Measurements from ENCODE around the gene RAB40C. TPM values are rescaled to one million over a fixed set of nuclear protein-coding genes. Genes with fewer than 3 reads are reported as not detected.

Gene RAB40C
- polyA plus RNA-seq, 1 donor = 27.1 TPM

- Histone ChIP-seq H3K27ac (ENCODE audit: low read length) (no peak overlapping the region), H3K9me3 (ENCODE audit: control insufficient read depth, low read depth, low read length) (peaks cover 19% of the 10 kb centered on the region), H3K4me3 (ENCODE audit: low read length) (no peak overlapping the region), H3K27me3 (ENCODE audit: control insufficient read depth, insufficient read depth, low read length) (no peaks in the 10 kb centered on the region), H3K36me3 (ENCODE audit: control insufficient read depth, insufficient read depth, low read length) (peaks cover 46% of the 10 kb centered on the region), H3K4me1 (ENCODE audit: control insufficient read depth, insufficient read depth, low read length) (no peaks in the 10 kb centered on the region)
- WGBS (ENCODE audit: insufficient coverage, low lambda C conversion rate) = no CpG with 5 or more reads among the region's 35 CpGs
- no peak for DNase-seq
Observed at GRCh38 chr16:552171-552570, 37.7 kb upstream of the RAB40C start.

GRCh38 chr16:553601-554296, 36.1 kb upstream of the RAB40C start:
- Histone ChIP-seq H3K4me1 (ENCODE audit: control insufficient read depth, insufficient read depth, low read length) (no peaks in the 10 kb centered on the region), H3K4me3 (ENCODE audit: low read length) (no peak overlapping the region), H3K27me3 (ENCODE audit: control insufficient read depth, insufficient read depth, low read length) (peaks cover 10% of the 10 kb centered on the region), H3K9me3 (ENCODE audit: control insufficient read depth, low read depth, low read length) (peaks cover 15% of the 10 kb centered on the region), H3K36me3 (ENCODE audit: control insufficient read depth, insufficient read depth, low read length) (peaks cover 39% of the 10 kb centered on the region), H3K27ac (ENCODE audit: low read length) (no peak overlapping the region)
- no CpG with 5 or more reads among the region's 33 CpGs for WGBS (ENCODE audit: insufficient coverage, low lambda C conversion rate)
- DNase-seq = no peak

DNA sequence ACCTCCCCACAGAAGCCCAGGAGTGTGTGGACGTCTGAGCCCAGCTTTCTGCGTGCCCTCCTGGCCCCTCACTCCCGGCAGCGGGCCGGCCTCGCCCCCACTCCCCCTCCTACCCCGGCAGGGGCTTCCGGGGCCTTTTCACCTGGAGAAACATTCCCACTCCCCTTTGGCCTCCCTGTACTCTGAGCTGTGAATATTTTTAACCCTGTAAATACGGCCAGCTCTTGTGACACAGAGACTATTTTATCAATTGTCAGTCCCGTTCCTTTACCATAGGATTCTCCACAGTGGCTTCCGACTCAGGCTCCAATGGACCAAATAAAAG, 35.6 kb upstream of the RAB40C start:
- WGBS (ENCODE audit: insufficient coverage, low lambda C conversion rate) = no CpG with 5 or more reads among the region's 11 CpGs
- peaks cover 4% of the 10 kb centered on the region for H3K4me1 ChIP-seq (ENCODE audit: control insufficient read depth, insufficient read depth, low read length)
- DNase-seq = no peak
- H3K27me3 ChIP-seq (ENCODE audit: control insufficient read depth, insufficient read depth, low read length) = peaks cover 15% of the 10 kb centered on the region
- no peak overlapping the region for H3K4me3 ChIP-seq (ENCODE audit: low read length)
- H3K36me3 ChIP-seq (ENCODE audit: control insufficient read depth, insufficient read depth, low read length) = peaks cover 36% of the 10 kb centered on the region
- peaks cover 14% of the 10 kb centered on the region for H3K9me3 ChIP-seq (ENCODE audit: control insufficient read depth, low read depth, low read length)
- no peak overlapping the region for H3K27ac ChIP-seq (ENCODE audit: low read length)

GRCh38 chr16:554640-555365, 35.1 kb upstream of the RAB40C start:
- H3K27ac ChIP-seq (ENCODE audit: low read length) = no peak overlapping the region
- H3K4me1 ChIP-seq (ENCODE audit: control insufficient read depth, insufficient read depth, low read length) = peaks cover 7% of the 10 kb centered on the region
- peaks cover 21% of the 10 kb centered on the region for H3K27me3 ChIP-seq (ENCODE audit: control insufficient read depth, insufficient read depth, low read length)
- no peak for DNase-seq
- peaks cover 31% of the 10 kb centered on the region for H3K36me3 ChIP-seq (ENCODE audit: control insufficient read depth, insufficient read depth, low read length)
- WGBS (ENCODE audit: insufficient coverage, low lambda C conversion rate) = no CpG with 5 or more reads among the region's 54 CpGs
- no peak overlapping the region for H3K4me3 ChIP-seq (ENCODE audit: low read length)
- peaks cover 9% of the 10 kb centered on the region for H3K9me3 ChIP-seq (ENCODE audit: control insufficient read depth, low read depth, low read length)

GRCh38 chr16:555528-556473, 34.1 kb upstream of the RAB40C start:
- no peak overlapping the region for H3K4me3 ChIP-seq (ENCODE audit: low read length)
- H3K4me1 ChIP-seq (ENCODE audit: control insufficient read depth, insufficient read depth, low read length) = peaks cover 7% of the 10 kb centered on the region
- no peak overlapping the region for H3K27ac ChIP-seq (ENCODE audit: low read length)
- peaks cover 8% of the 10 kb centered on the region for H3K9me3 ChIP-seq (ENCODE audit: control insufficient read depth, low read depth, low read length)
- peaks cover 21% of the 10 kb centered on the region for H3K36me3 ChIP-seq (ENCODE audit: control insufficient read depth, insufficient read depth, low read length)
- DNase-seq = no peak
- H3K27me3 ChIP-seq (ENCODE audit: control insufficient read depth, insufficient read depth, low read length) = peaks cover 23% of the 10 kb centered on the region
- no CpG with 5 or more reads among the region's 32 CpGs for WGBS (ENCODE audit: insufficient coverage, low lambda C conversion rate)

GRCh38 chr16:556474-557173, 33.2 kb upstream of the RAB40C start:
- Histone ChIP-seq H3K9me3 (ENCODE audit: control insufficient read depth, low read depth, low read length) (peaks cover 14% of the 10 kb centered on the region), H3K27ac (ENCODE audit: low read length) (no peak overlapping the region), H3K4me3 (ENCODE audit: low read length) (no peak overlapping the region), H3K4me1 (ENCODE audit: control insufficient read depth, insufficient read depth, low read length) (peaks cover 7% of the 10 kb centered on the region), H3K27me3 (ENCODE audit: control insufficient read depth, insufficient read depth, low read length) (peaks cover 31% of the 10 kb centered on the region), H3K36me3 (ENCODE audit: control insufficient read depth, insufficient read depth, low read length) (peaks cover 15% of the 10 kb centered on the region)
- no peak for DNase-seq
- WGBS (ENCODE audit: insufficient coverage, low lambda C conversion rate) = no CpG with 5 or more reads among the region's 32 CpGs

DNA sequence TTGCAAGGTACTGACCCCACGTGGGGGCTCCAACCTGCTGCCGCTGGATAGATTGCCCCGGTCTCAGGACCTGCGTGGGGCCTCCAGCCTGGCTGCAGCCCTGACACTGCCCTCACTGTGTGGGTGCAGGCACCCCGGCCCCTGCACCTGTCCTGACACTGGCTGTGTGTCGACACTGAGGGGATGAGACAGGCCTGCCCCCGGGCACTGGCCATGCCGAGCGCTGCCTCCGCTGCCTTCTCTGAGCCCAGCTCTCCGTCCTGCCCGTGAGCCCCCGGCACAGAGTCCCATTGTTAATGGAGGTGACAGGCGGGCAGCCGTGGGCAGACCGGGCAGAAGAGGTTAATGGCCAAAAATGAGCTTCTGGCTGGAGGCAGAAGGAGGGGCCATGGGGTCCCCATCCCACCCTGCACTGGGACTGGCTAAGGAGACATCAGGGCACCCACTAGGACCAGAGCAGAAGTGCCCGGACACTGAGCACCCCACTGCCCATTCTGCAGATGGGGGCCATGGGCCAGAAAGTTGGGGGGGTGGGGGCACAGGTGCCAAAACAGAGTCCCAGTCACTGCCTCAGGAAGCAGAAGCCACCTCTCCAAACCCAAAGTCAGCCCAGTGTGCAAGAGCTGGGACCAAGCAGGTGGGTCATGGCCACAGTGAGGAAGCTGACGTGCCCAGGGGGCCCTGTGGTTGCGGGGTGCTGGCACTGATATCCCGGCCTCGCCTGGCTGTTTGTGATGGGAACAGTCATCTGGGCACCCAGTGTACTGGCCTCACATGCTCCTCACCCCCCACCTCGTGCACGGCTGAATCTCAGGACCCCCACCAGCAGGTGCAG, 32.2 kb upstream of the RAB40C start:
- H3K27ac ChIP-seq (ENCODE audit: low read length) = no peak overlapping the region
- peaks cover 42% of the 10 kb centered on the region for H3K27me3 ChIP-seq (ENCODE audit: control insufficient read depth, insufficient read depth, low read length)
- no peak for DNase-seq

DNA sequence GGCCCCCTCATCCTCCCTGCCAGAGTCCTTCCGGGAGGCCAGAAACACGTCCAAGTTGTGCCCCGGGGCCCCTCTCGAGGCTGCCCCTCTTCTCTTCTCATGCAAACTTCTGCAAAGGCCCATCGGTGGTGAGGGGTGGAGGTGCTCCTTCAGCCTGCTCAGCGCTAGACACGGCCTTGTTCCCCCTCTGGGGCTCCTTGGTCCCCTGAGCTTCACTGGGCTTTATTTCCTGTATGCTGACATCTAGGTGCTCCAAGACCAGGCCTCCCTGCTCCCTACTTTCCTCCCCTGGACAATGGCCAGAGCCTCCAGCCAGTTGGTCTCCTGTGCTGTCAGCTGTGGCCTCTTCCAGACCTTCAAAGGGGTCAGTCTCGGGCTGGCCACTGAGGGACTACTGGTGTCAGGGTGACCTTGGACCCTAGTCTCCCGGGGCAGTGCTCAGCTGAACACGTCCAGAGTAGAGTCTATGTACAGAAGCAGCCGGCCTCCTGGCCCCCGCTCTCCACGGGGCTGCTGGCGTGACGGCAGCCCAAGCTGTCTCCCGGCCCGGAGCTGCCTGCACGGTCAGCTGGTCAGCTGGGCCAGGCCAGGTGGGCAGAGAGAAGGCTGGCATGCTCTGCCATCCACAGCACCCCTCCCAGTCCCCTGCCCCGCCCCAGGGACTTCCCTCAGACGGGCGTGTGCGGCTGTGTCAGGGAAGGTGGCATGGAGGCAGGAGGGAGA, 31.4 kb upstream of the RAB40C start:
- H3K36me3 ChIP-seq (ENCODE audit: control insufficient read depth, insufficient read depth, low read length) = peaks cover 4% of the 10 kb centered on the region
- no peak for DNase-seq
- no CpG with 5 or more reads among the region's 22 CpGs for WGBS (ENCODE audit: insufficient coverage, low lambda C conversion rate)
- no peak overlapping the region for H3K27ac ChIP-seq (ENCODE audit: low read length)
- H3K9me3 ChIP-seq (ENCODE audit: control insufficient read depth, low read depth, low read length) = peaks cover 14% of the 10 kb centered on the region
- H3K4me3 ChIP-seq (ENCODE audit: low read length) = no peak overlapping the region
- peaks cover 7% of the 10 kb centered on the region for H3K4me1 ChIP-seq (ENCODE audit: control insufficient read depth, insufficient read depth, low read length)
- peaks cover 46% of the 10 kb centered on the region for H3K27me3 ChIP-seq (ENCODE audit: control insufficient read depth, insufficient read depth, low read length)

More for the DNA sequence above, 32.2 kb upstream of the RAB40C start:
- Histone ChIP-seq H3K9me3 (ENCODE audit: control insufficient read depth, low read depth, low read length) (peaks cover 14% of the 10 kb centered on the region), H3K4me1 (ENCODE audit: control insufficient read depth, insufficient read depth, low read length) (peaks cover 7% of the 10 kb centered on the region), H3K4me3 (ENCODE audit: low read length) (no peak overlapping the region), H3K36me3 (ENCODE audit: control insufficient read depth, insufficient read depth, low read length) (peaks cover 6% of the 10 kb centered on the region)
- WGBS (ENCODE audit: insufficient coverage, low lambda C conversion rate) = no CpG with 5 or more reads among the region's 23 CpGs

GRCh38 chr16:559021-559380, 30.9 kb upstream of the RAB40C start:
- Histone ChIP-seq H3K27ac (ENCODE audit: low read length) (no peak overlapping the region), H3K27me3 (ENCODE audit: control insufficient read depth, insufficient read depth, low read length) (peaks cover 46% of the 10 kb centered on the region), H3K9me3 (ENCODE audit: control insufficient read depth, low read depth, low read length) (peaks cover 14% of the 10 kb centered on the region), H3K4me3 (ENCODE audit: low read length) (no peak overlapping the region), H3K4me1 (ENCODE audit: control insufficient read depth, insufficient read depth, low read length) (peaks cover 7% of the 10 kb centered on the region), H3K36me3 (ENCODE audit: control insufficient read depth, insufficient read depth, low read length) (peaks cover 1% of the 10 kb centered on the region)
- WGBS (ENCODE audit: insufficient coverage, low lambda C conversion rate) = no CpG with 5 or more reads among the region's 15 CpGs
- DNase-seq = no peak
